SK-N-SH (cell line): ENCODE data around the gene LTBP2.

Experiments used
- EP300 ChIP-seq, 2 experiments: IDR thresholded peaks; 2 replicates each; pipeline versions ENCODE4 v1.4.0 to v1.6.1; 2012; ENCODE audit warnings: borderline replicate concordance in 1 of 2, low read depth in 1 of 2, low read length in 1 of 2
- EZH2phosphoT487 ChIP-seq: fragments of 200-600 bp; sonication (generic); IDR thresholded peaks from 2 replicates; pipeline ENCODE4 v1.6.1; 2017; ENCODE audit warnings: low read depth, mixed run types, mild to moderate bottlenecking, antibody characterized with exemption, moderate library complexity, borderline replicate concordance
- FOXJ3 ChIP-seq: sonication (generic); formaldehyde crosslinking; IDR thresholded peaks from 2 replicates; pipeline ENCODE4 v1.5.1; 2020; ENCODE audit warnings: mild to moderate bottlenecking, missing genetic modification reagents
- FOXM1 ChIP-seq: IDR thresholded peaks from 2 replicates; pipeline ENCODE4 v1.4.0; 2012; ENCODE audit warnings: low read depth, mild to moderate bottlenecking
- JUND ChIP-seq: IDR thresholded peaks from 2 replicates; pipeline ENCODE4 v1.4.0; 2012
- POLR2AphosphoS5 ChIP-seq: IDR thresholded peaks from 2 replicates; pipeline ENCODE4 v1.6.1; 2012; ENCODE audit warnings: low read depth, low read length
- RXRA ChIP-seq: IDR thresholded peaks from 2 replicates; pipeline ENCODE4 v1.4.0; 2012; ENCODE audit warnings: low read depth, mild to moderate bottlenecking, borderline replicate concordance
- TAF1 ChIP-seq: IDR thresholded peaks from 2 replicates; pipeline ENCODE4 v1.6.1; 2012; ENCODE audit warnings: low read depth, mild to moderate bottlenecking, low read length, moderate library complexity, borderline replicate concordance
- TF ChIP-seq, protein P1 (sequence below): fragments of 200-600 bp; sonication (generic); IDR thresholded peaks from 2 replicates; pipeline ENCODE4 v1.6.1; 2017; ENCODE audit warnings: antibody characterized with exemption, mild to moderate bottlenecking, moderate library complexity
- TF ChIP-seq, protein P2 (sequence below): IDR thresholded peaks from 2 replicates; pipeline ENCODE4 v1.6.1; 2012; ENCODE audit warnings: mild to moderate bottlenecking, low read depth, low read length, moderate library complexity
- TF ChIP-seq, protein P3 (sequence below): IDR thresholded peaks from 2 replicates; pipeline ENCODE4 v1.4.0; 2012; ENCODE audit warnings: low read depth
- TF ChIP-seq, protein P4 (sequence below): IDR thresholded peaks from 2 replicates; pipeline ENCODE4 v1.4.0; 2012; ENCODE audit warnings: low read depth, borderline replicate concordance
- TF ChIP-seq, protein P5 (sequence below): fragments of 150-350 bp; IDR thresholded peaks from 2 replicates; pipeline ENCODE4 v1.6.1; 2017; ENCODE audit warnings: antibody characterized with exemption, low read length, low read depth, borderline replicate concordance

DNA sequence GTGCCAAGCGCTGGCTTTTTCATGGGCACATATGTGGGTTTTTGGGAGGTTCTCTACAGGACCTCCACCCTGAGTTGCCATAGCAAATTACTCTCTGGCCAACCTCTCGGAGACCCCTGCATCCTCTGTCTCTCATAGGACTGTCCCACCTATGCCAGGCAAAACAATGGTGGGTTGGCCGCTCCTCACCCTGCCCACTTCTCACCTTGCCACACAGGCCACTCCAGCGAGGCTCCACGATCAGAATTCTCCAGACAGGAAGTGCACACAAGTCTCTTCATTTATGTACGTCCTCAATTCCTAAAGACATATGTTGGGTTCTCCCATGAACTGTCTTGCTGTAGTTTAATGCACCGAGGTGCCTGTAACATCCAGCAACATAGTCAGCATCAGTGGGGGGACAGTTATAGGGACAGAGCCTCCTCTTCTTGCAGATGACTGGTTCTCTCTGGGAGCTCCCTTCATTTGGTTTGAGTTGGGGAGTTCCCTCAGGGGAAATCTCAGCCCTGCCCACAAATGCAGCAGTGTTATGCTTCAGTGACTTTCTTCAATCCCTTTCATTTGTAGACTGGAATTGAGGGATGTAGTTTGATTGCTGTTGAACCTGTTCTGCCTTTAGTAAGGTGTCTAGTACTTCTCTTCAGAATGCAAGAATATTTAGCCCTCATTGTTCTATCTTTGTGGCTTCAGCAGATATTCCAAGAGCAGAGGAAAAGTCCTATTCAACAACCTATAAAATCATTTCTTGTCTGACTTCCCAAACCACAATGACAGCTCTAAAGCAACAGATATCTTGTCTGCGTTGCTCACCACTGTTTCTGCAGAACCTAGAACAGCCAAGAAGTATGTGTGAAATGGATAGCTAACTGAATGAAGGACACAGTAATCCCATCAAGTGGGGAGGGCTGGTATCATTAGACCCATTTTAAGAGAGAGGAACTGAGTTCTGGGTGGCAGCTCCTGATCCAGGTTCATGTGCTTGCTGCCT lies 2.8 kb upstream of the LTBP2 start:
- TF ChIP-seq, protein P1, sequence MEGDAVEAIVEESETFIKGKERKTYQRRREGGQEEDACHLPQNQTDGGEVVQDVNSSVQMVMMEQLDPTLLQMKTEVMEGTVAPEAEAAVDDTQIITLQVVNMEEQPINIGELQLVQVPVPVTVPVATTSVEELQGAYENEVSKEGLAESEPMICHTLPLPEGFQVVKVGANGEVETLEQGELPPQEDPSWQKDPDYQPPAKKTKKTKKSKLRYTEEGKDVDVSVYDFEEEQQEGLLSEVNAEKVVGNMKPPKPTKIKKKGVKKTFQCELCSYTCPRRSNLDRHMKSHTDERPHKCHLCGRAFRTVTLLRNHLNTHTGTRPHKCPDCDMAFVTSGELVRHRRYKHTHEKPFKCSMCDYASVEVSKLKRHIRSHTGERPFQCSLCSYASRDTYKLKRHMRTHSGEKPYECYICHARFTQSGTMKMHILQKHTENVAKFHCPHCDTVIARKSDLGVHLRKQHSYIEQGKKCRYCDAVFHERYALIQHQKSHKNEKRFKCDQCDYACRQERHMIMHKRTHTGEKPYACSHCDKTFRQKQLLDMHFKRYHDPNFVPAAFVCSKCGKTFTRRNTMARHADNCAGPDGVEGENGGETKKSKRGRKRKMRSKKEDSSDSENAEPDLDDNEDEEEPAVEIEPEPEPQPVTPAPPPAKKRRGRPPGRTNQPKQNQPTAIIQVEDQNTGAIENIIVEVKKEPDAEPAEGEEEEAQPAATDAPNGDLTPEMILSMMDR: no peak
- TF ChIP-seq, protein P2, sequence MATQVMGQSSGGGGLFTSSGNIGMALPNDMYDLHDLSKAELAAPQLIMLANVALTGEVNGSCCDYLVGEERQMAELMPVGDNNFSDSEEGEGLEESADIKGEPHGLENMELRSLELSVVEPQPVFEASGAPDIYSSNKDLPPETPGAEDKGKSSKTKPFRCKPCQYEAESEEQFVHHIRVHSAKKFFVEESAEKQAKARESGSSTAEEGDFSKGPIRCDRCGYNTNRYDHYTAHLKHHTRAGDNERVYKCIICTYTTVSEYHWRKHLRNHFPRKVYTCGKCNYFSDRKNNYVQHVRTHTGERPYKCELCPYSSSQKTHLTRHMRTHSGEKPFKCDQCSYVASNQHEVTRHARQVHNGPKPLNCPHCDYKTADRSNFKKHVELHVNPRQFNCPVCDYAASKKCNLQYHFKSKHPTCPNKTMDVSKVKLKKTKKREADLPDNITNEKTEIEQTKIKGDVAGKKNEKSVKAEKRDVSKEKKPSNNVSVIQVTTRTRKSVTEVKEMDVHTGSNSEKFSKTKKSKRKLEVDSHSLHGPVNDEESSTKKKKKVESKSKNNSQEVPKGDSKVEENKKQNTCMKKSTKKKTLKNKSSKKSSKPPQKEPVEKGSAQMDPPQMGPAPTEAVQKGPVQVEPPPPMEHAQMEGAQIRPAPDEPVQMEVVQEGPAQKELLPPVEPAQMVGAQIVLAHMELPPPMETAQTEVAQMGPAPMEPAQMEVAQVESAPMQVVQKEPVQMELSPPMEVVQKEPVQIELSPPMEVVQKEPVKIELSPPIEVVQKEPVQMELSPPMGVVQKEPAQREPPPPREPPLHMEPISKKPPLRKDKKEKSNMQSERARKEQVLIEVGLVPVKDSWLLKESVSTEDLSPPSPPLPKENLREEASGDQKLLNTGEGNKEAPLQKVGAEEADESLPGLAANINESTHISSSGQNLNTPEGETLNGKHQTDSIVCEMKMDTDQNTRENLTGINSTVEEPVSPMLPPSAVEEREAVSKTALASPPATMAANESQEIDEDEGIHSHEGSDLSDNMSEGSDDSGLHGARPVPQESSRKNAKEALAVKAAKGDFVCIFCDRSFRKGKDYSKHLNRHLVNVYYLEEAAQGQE: no peak
- TF ChIP-seq, protein P3, sequence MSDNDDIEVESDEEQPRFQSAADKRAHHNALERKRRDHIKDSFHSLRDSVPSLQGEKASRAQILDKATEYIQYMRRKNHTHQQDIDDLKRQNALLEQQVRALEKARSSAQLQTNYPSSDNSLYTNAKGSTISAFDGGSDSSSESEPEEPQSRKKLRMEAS: no peak
- TF ChIP-seq EP300 (IDR thresholded peaks at IDR 0.05; ENCODE audit: borderline replicate concordance in 1 of 2, low read depth in 1 of 2, low read length in 1 of 2) (no peak), POLR2AphosphoS5 (no peak), TAF1 (no peak), FOXM1 (no peak), RXRA (no peak), JUND (no peak), FOXJ3 (CRISPR knock-in tag) (no peak), EZH2phosphoT487 (no peak)
- TF ChIP-seq, protein P4, sequence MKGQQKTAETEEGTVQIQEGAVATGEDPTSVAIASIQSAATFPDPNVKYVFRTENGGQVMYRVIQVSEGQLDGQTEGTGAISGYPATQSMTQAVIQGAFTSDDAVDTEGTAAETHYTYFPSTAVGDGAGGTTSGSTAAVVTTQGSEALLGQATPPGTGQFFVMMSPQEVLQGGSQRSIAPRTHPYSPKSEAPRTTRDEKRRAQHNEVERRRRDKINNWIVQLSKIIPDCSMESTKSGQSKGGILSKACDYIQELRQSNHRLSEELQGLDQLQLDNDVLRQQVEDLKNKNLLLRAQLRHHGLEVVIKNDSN: no peak
- TF ChIP-seq, protein P5, sequence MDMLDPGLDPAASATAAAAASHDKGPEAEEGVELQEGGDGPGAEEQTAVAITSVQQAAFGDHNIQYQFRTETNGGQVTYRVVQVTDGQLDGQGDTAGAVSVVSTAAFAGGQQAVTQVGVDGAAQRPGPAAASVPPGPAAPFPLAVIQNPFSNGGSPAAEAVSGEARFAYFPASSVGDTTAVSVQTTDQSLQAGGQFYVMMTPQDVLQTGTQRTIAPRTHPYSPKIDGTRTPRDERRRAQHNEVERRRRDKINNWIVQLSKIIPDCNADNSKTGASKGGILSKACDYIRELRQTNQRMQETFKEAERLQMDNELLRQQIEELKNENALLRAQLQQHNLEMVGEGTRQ: no peak
